Body of pancreas (tissue), 4 donors: ENCODE measurements around the gene OR2AE1.

ENCODE experiments used
- CTCF ChIP-seq, 7 experiments: fragments of 450-650 bp in 4 of 7; fragments of 200-600 bp in 3 of 7; sonication (generic) in 3 of 7; IDR thresholded peaks; one replicate each; pipeline ENCODE4 v1.5.1; 2016 to 2019; ENCODE audit warnings: antibody characterized with exemption in 7 of 7
- POLR2A ChIP-seq, 3 donors: fragments of 450-650 bp; IDR thresholded peaks; one replicate each; pipeline ENCODE4 v1.6.1; 2016; ENCODE audit warnings: antibody characterized with exemption in 3 of 3, mild to moderate bottlenecking in 2 of 3

- TF ChIP-seq CTCF (IDR thresholded peaks at IDR 0.05), result no peak
- TF ChIP-seq POLR2A (IDR thresholded peaks at IDR 0.05), result no peak
Measured at GRCh38 chr7:99901581-99901980, 24.7 kb upstream of the OR2AE1 start.
